HEK293T (cell line): ENCODE data around the gene THSD7B.

ENCODE experiments used
- CTCF ChIA-PET: fragments of 350-600 bp; formaldehyde crosslinking; extraction: SDS; loops from one replicate; lab custom pipeline; 2021; ENCODE audit warnings: antibody characterized with exemption, inconsistent platforms; lab: Yijun Ruan, JAX
- POLR2A ChIA-PET: fragments of 350-600 bp; formaldehyde crosslinking; extraction: SDS; loops from one replicate; lab custom pipeline; 2020; ENCODE audit warnings: antibody characterized with exemption, inconsistent platforms; lab: Yijun Ruan, JAX
- DNase-seq: peaks from one replicate; pipeline ENCODE4 v3.0.0; 2012; ENCODE audit warnings: mixed read lengths; ENCODE audit errors: extremely low spot score
- ARNT ChIP-seq: fragments of 450-650 bp; IDR thresholded peaks from 2 replicates; pipeline ENCODE4 v1.6.1; 2017; ENCODE audit warnings: mild to moderate bottlenecking
- BHLHE40 ChIP-seq: fragments of 450-650 bp; IDR thresholded peaks from 2 replicates; pipeline ENCODE4 v1.6.1; 2016; ENCODE audit warnings: mild to moderate bottlenecking, moderate library complexity, borderline replicate concordance
- CTBP1 ChIP-seq: fragments of 450-650 bp; IDR thresholded peaks from 2 replicates; pipeline ENCODE4 v1.6.1; 2016; ENCODE audit warnings: borderline replicate concordance
- ELF4 ChIP-seq: fragments of 450-650 bp; IDR thresholded peaks from 2 replicates; pipeline ENCODE4 v1.6.1; 2017; ENCODE audit warnings: antibody characterized with exemption
- FOXA1 ChIP-seq: fragments of 450-650 bp; IDR thresholded peaks from 2 replicates; pipeline ENCODE4 v1.6.1; 2016; ENCODE audit warnings: mild to moderate bottlenecking
- FOXK2 ChIP-seq: fragments of 450-650 bp; IDR thresholded peaks from 2 replicates; pipeline ENCODE4 v1.6.1; 2016; ENCODE audit warnings: mild to moderate bottlenecking
- FOXM1 ChIP-seq: fragments of 450-650 bp; IDR thresholded peaks from 2 replicates; pipeline ENCODE4 v1.6.1; 2017; ENCODE audit warnings: mild to moderate bottlenecking, borderline replicate concordance
- HDGF ChIP-seq: fragments of 450-650 bp; IDR thresholded peaks from 2 replicates; pipeline ENCODE4 v1.6.1; 2017; ENCODE audit warnings: antibody characterized with exemption, borderline replicate concordance
- L3MBTL2 ChIP-seq: fragments of 450-650 bp; conservative IDR thresholded peaks from 2 replicates; pipeline ENCODE4 v1.6.1; 2016; ENCODE audit warnings: mild to moderate bottlenecking
- LEF1 ChIP-seq: fragments of 450-650 bp; IDR thresholded peaks from 2 replicates; pipeline ENCODE4 v1.6.1; 2017; ENCODE audit warnings: mild to moderate bottlenecking, borderline replicate concordance
- NFRKB ChIP-seq: fragments of 450-650 bp; IDR thresholded peaks from 2 replicates; pipeline ENCODE4 v1.6.1; 2016; ENCODE audit warnings: mild to moderate bottlenecking, moderate library complexity
- SP1 ChIP-seq: fragments of 450-650 bp; IDR thresholded peaks from 2 replicates; pipeline ENCODE4 v1.6.1; 2017
- SUZ12 ChIP-seq: fragments of 450-650 bp; IDR thresholded peaks from 2 replicates; pipeline ENCODE4 v1.6.1; 2016; ENCODE audit warnings: mild to moderate bottlenecking
- TARDBP ChIP-seq: fragments of 450-650 bp; IDR thresholded peaks from 2 replicates; pipeline ENCODE4 v1.6.1; 2016
- ZNF384 ChIP-seq: fragments of 450-650 bp; IDR thresholded peaks from 2 replicates; pipeline ENCODE4 v1.6.1; 2016
- TF ChIP-seq, protein P1 (sequence below): fragments of 450-650 bp; IDR thresholded peaks from 2 replicates; pipeline ENCODE4 v1.6.1; 2016

The THSD7B gene

DNA sequence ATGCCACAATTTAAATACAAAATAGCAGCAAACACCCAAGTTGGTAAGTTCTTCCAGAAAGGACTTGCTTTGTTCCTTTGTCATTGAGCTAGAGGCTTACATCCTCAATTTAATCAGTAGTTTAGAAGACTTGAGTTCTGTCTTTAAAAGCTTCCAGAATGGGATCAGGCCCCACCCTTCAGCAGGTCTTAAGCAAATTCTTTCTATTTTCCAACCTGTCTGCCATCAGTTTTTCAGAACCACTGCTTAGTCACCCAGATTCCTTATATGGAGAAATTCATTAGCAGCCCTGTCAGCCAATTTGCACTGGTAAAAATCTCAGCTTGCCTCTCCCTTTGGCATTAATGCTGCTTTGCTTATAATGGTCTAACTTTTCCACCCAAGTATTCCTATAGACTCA is 935.3 kb downstream of the THSD7B start:
- no peak for TF ChIP-seq TARDBP
- TF ChIP-seq BHLHE40, result no peak
- TF ChIP-seq ARNT, result no peak
- TF ChIP-seq CTBP1, result no peak
- TF ChIP-seq, protein P1, sequence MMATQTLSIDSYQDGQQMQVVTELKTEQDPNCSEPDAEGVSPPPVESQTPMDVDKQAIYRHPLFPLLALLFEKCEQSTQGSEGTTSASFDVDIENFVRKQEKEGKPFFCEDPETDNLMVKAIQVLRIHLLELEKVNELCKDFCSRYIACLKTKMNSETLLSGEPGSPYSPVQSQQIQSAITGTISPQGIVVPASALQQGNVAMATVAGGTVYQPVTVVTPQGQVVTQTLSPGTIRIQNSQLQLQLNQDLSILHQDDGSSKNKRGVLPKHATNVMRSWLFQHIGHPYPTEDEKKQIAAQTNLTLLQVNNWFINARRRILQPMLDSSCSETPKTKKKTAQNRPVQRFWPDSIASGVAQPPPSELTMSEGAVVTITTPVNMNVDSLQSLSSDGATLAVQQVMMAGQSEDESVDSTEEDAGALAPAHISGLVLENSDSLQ, result no peak
- TF ChIP-seq FOXK2, result no peak
- no peak for TF ChIP-seq ZNF384
- no peak for TF ChIP-seq ELF4
- no peak for TF ChIP-seq SP1
- no peak for TF ChIP-seq NFRKB
- no peak for TF ChIP-seq LEF1
- TF ChIP-seq L3MBTL2, result no peak
- no peak for TF ChIP-seq HDGF
- TF ChIP-seq FOXM1, result no peak
- no peak for TF ChIP-seq FOXA1
- TF ChIP-seq SUZ12, result no peak
- no peak for DNase-seq
- POLR2A ChIA-PET, result no interaction called here
- CTCF ChIA-PET, result no interaction called here

DNA sequence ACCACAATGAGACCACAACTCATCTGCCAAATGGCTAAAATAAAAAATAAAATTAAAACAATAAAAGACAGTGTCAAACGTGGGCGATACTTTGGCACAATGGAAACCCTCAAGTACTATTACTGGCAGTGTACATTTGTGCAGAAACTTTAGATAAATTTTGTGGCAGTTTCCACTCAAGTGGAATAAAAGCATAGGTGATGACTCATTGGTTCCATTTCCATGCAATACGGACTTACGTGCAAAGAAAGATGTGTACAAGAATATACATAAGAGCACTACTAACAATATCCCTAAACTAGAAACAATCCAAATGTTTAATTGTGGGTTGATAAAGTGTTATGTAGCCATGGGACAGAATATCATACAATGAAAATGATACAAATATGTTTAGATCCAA is 940.0 kb downstream of the THSD7B start:
- ChIA-PET CTCF (no interaction called here), POLR2A (no interaction called here)
- TF ChIP-seq FOXK2 (no peak), CTBP1 (no peak), LEF1 (no peak), TARDBP (no peak), FOXA1 (no peak), SP1 (no peak)
- DNase-seq, result no peak

DNA sequence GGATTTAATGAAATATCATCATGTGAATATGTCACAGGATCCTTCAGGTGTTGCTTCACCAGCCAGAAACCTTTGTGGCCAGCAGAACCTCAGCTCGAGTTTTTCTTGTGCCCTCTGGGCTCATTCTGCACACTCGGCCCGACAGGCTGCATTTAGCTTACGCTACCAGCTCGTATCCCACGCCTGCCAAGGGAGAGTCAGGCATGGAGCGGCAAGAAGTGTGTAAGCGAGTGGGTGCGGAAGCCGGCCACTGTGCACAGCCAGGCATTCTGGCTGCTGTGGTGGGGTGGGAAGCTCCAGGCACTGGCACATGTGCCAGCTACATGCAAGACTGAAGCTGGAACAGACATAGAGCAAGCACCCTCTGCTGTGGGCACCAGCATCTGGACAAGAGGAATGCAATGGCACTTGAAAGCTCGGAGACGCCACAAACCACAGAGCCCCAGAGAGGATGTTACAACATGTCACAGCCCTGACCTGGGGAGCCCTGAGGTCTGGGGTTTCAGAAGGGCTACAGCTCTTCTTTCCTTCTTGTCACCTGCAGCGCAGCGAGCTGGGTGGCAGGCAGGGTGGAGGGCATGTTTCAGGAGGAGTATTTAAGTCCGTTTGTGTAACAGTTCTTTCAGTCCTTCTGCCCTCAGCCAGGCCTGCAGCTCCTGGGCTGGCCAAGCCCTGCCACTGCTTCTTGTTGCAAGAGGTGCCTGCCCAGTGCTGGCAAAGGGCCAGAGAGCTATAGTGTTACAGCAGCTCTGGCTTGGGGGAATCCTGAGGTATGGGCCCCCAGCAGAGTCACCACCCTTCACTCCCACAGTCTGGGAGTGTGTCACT is 941.7 kb downstream of the THSD7B start:
- ChIA-PET CTCF (no interaction called here), POLR2A (no interaction called here)
- no peak for DNase-seq
- TF ChIP-seq NFRKB (no peak), FOXA1 (no peak), ARNT (no peak), HDGF (no peak), CTBP1 (no peak), LEF1 (no peak), TARDBP (no peak), FOXK2 (no peak), BHLHE40 (no peak), FOXM1 (no peak), SP1 (no peak)
- TF ChIP-seq, protein P1, result no peak

DNA sequence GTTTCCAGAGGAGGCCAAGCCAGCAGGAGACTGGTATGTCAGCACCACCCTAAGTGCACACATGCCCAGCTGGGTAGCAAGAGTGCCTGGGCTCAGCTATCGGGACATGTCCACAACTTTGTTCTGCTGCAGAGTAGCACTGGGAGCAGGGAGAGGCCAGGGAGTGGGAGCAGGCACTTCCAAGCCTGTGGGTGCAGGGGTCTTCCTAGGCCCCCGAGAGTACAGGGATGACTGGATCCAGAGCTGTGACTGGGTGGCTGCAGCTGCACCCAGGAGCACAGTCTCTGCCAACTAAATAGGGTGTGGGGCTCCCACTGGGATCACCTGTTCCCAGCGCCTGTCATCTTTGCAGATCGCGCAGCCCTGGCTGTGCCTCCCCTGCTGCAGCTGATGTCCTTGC is 943.0 kb downstream of the THSD7B start:
- DNase-seq, result no peak
- TF ChIP-seq CTBP1 (no peak), NFRKB (no peak), FOXM1 (no peak), BHLHE40 (no peak), SUZ12 (no peak), SP1 (no peak), ZNF384 (no peak), FOXA1 (no peak), LEF1 (no peak), HDGF (no peak), ARNT (no peak), L3MBTL2 (no peak), ELF4 (no peak)
- TF ChIP-seq, protein P1, result no peak
- POLR2A ChIA-PET, result no interaction called here
- CTCF ChIA-PET, result no interaction called here

DNA sequence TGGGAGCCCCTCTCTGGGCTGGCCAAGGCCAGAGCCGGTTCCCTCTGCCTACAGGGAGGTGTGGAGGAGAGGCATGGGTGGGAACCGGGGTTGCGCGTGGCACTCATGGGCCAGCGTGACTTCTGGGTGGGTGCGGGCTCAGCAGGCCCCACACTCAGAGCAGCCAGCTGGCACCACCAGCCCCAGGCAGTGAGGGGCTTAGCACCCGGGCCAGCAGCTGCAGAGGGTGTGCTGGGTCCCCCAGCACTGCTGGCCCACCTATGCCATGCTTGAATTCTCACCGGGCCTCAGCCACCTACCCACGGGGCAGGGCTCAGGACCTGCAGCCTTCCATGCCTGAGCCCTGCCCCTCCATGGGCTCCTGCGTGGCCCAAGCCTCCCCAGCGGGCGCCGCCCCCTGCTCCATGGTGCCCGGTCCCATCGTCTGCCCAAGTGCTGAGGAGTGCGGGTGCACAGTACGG is 950.4 kb downstream of the THSD7B start:
- no peak for DNase-seq
- ChIA-PET POLR2A (no interaction called here), CTCF (no interaction called here)
- TF ChIP-seq LEF1, result no peak
- TF ChIP-seq TARDBP, result no peak
- TF ChIP-seq HDGF, result no peak
- TF ChIP-seq, protein P1, result no peak
- no peak for TF ChIP-seq FOXK2
- TF ChIP-seq FOXA1, result no peak
- no peak for TF ChIP-seq ZNF384
- TF ChIP-seq ELF4, result no peak
- TF ChIP-seq SUZ12, result no peak
- TF ChIP-seq L3MBTL2, result no peak
- TF ChIP-seq ARNT, result no peak
- no peak for TF ChIP-seq FOXM1
- TF ChIP-seq CTBP1, result no peak
